Measurements from ENCODE around the gene TBXAS1. TPM values are rescaled to one million over a fixed set of nuclear protein-coding genes. Genes with fewer than 3 reads are reported as not detected.

Gene TBXAS1
- total RNA-seq, 3 donors from 2014 or later (not counting 1 experiment from before 2014, with no cell fraction given), result 72.7 to 110 (median 88.7) TPM

- Histone ChIP-seq H3K9me3 (ENCODE audit: control insufficient read depth, insufficient read depth, low read length) (no peaks in the 10 kb centered on the region), H3K4me1 (ENCODE audit: control insufficient read depth, insufficient read depth, low read length) (no peaks in the 10 kb centered on the region), H3K27me3 (ENCODE audit: control insufficient read depth, insufficient read depth, low read length) (no peaks in the 10 kb centered on the region), H3K36me3 (ENCODE audit: control insufficient read depth, insufficient read depth, low read length) (no peaks in the 10 kb centered on the region), H3K4me3 (ENCODE audit: low read length) (no peak overlapping the region), H3K27ac (ENCODE audit: low read length) (no peak overlapping the region)
- H3K4me1 Mint-ChIP-seq, result peaks cover 23 to 31% of the 10 kb centered on the region in 2 donors
- DNase-seq, result no peak
- peaks cover 11% of the 10 kb centered on the region for H3K36me3 Mint-ChIP-seq
- intact Hi-C loops (cut with micrococcal nuclease), result no loop called here
- H3K27ac Mint-ChIP-seq, result peak overlapping the region; percentile 8 to 65
- peaks cover 0 to 3% of the 10 kb centered on the region in 2 donors for H3K9me3 Mint-ChIP-seq
- ATAC-seq, result no peak
- no peak overlapping the region for H3K4me3 Mint-ChIP-seq
- no peaks in the 10 kb centered on the region for H3K27me3 Mint-ChIP-seq (ENCODE audit: low read depth in 2 of 2)
- WGBS (ENCODE audit: insufficient coverage), result 93% methylated on average over 5 of the region's 6 CpGs
- no peak for TF ChIP-seq CTCF (IDR thresholded peaks at IDR 0.05)
Observed at GRCh38 chr7:139909379-139910050, 80.5 kb downstream of the TBXAS1 start.

- no peaks in the 10 kb centered on the region for H3K27me3 Mint-ChIP-seq (ENCODE audit: low read depth in 2 of 2)
- peaks cover 11% of the 10 kb centered on the region for H3K36me3 Mint-ChIP-seq
- TF ChIP-seq CTCF (IDR thresholded peaks at IDR 0.05), result no peak
- no peaks in the 10 kb centered on the region for H3K9me3 ChIP-seq (ENCODE audit: control insufficient read depth, insufficient read depth, low read length)
- no peak overlapping the region for H3K27ac ChIP-seq (ENCODE audit: low read length)
- no peaks in the 10 kb centered on the region for H3K36me3 ChIP-seq (ENCODE audit: control insufficient read depth, insufficient read depth, low read length)
- 91% methylated on average over 11 of the region's 11 CpGs for WGBS (ENCODE audit: insufficient coverage)
- DNase-seq (no peak), ATAC-seq (no peak)
- H3K4me1 Mint-ChIP-seq, result peaks cover 35 to 52% of the 10 kb centered on the region in 2 donors
- H3K9me3 Mint-ChIP-seq, result no peaks in the 10 kb centered on the region
- H3K27me3 ChIP-seq (ENCODE audit: control insufficient read depth, insufficient read depth, low read length), result no peaks in the 10 kb centered on the region
- H3K4me1 ChIP-seq (ENCODE audit: control insufficient read depth, insufficient read depth, low read length), result peaks cover 20% of the 10 kb centered on the region
- H3K27ac Mint-ChIP-seq, result peak overlapping the region in 1 of 2 donors; percentile 47
- H3K4me3 Mint-ChIP-seq, result no peak overlapping the region
- H3K4me3 ChIP-seq (ENCODE audit: low read length), result no peak overlapping the region
- intact Hi-C loops (cut with micrococcal nuclease), result no loop called here
Observed at GRCh38 chr7:139913021-139913844, 84.2 kb downstream of the TBXAS1 start.

GRCh38 chr7:139913845-139914135 is 84.7 kb downstream of the TBXAS1 start:
- Histone ChIP-seq H3K27me3 (ENCODE audit: control insufficient read depth, insufficient read depth, low read length) (no peaks in the 10 kb centered on the region), H3K36me3 (ENCODE audit: control insufficient read depth, insufficient read depth, low read length) (no peaks in the 10 kb centered on the region), H3K9me3 (ENCODE audit: control insufficient read depth, insufficient read depth, low read length) (no peaks in the 10 kb centered on the region), H3K4me3 (ENCODE audit: low read length) (no peak overlapping the region), H3K27ac (ENCODE audit: low read length) (no peak overlapping the region), H3K4me1 (ENCODE audit: control insufficient read depth, insufficient read depth, low read length) (peaks cover 20% of the 10 kb centered on the region)
- no peaks in the 10 kb centered on the region for H3K27me3 Mint-ChIP-seq (ENCODE audit: low read depth in 2 of 2)
- peaks cover 11% of the 10 kb centered on the region for H3K36me3 Mint-ChIP-seq
- no peak overlapping the region for H3K4me3 Mint-ChIP-seq
- H3K27ac Mint-ChIP-seq, result peak overlapping the region in 1 of 2 donors; percentile 47
- DNase-seq (no peak), ATAC-seq (no peak)
- intact Hi-C loops (cut with micrococcal nuclease), result no loop called here
- no peaks in the 10 kb centered on the region for H3K9me3 Mint-ChIP-seq
- 93% methylated on average over 4 of the region's 4 CpGs for WGBS (ENCODE audit: insufficient coverage)
- TF ChIP-seq CTCF (IDR thresholded peaks at IDR 0.05), result no peak
- H3K4me1 Mint-ChIP-seq, result peaks cover 30 to 51% of the 10 kb centered on the region in 2 donors

All from natural killer cell (primary cell).